ENCODE results near the gene DSG4. TPM values are rescaled to one million over a fixed set of nuclear protein-coding genes. Genes with fewer than 3 reads are reported as not detected.

The DSG4 gene
- polyA plus RNA-seq, 3 donors = not detected

DNA sequence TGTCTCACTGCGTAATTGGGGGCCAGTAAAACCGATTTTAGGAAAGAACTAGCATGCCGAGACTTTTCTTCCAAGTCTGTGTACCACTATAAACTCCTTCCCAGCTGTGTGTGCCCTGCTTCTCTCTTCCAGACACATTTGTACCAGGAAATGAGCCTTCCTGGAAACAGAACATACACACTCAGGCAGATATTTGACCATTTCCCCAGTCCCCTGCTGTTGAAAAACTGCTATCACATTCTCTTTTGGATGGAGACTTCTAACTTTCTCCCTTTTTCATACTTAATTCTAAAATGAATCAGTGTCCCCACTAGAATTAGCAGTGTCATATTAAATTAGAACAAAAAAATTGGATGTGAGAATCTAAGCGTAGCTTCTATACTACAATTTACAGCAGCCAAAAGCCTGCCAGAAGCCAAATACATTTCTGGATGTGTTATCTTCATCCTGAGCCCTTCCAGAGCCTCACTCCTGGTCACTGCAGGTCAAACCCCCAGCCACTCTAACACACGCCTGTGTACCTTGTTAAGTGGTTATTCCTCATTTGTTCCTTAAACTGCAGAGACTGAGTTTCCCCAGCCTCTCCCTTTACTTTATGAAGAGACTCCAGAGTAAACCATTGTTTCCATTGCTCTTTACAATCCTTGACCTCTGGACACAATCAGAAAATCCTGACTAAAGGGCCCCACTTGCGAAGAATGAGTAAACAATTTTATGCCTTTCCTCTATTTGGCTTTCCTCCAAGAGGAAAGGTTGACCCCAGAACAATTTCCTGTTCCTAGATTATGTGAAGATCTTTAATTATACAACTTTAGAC lies 20.4 kb downstream of the DSG4 start:
- no peaks in the 10 kb centered on the region for H3K4me1 ChIP-seq (ENCODE audit: control insufficient read depth in 1 of 2, insufficient read depth in 2 of 2, low read length in 2 of 2)
- H3K4me2 ChIP-seq (replicated peaks; ENCODE audit: extremely low read depth, low read length, poor library complexity, severe bottlenecking) = no peak overlapping the region
- WGBS (ENCODE audit: insufficient coverage) = 75% methylated on average over 4 of the region's 6 CpGs
- no peaks in the 10 kb centered on the region for H3K36me3 ChIP-seq (replicated peaks in 1 of 2; ENCODE audit: control insufficient read depth in 1 of 2, insufficient read depth in 2 of 2, low read length in 2 of 2)
- H3K79me2 ChIP-seq (ENCODE audit: insufficient read depth, low read length) = no peaks in the 10 kb centered on the region
- H3K27ac ChIP-seq (ENCODE audit: low read depth in 1 of 2, low read length in 2 of 2) = no peak overlapping the region
- Mint-ChIP-seq H3K4me3 (no peak overlapping the region), H3K27ac (no peak overlapping the region), H3K4me1 (no peaks in the 10 kb centered on the region), H3K27me3 (ENCODE audit: low read depth in 3 of 3) (peaks cover 0 to 2% (median 0%) of the 10 kb centered on the region in 3 donors), H3K36me3 (no peaks in the 10 kb centered on the region), H3K9me3 (peaks cover 0 to 3% (median 0%) of the 10 kb centered on the region in 7 donors)
- no peak overlapping the region for H2AFZ ChIP-seq (ENCODE audit: insufficient read depth, low read depth, low read length, poor library complexity, severe bottlenecking)
- H3K27me3 ChIP-seq (ENCODE audit: control insufficient read depth in 2 of 2, insufficient read depth in 2 of 2, low read length in 2 of 2) = no peaks in the 10 kb centered on the region
- no peak for DNase-seq
- no peaks in the 10 kb centered on the region for H4K20me1 ChIP-seq (ENCODE audit: insufficient read depth, low read length)
- no peak overlapping the region for H3K4me3 ChIP-seq (replicated peaks in 1 of 3; ENCODE audit: low read depth in 2 of 3, low read length in 3 of 3)
- H3K9me3 ChIP-seq (replicated peaks in 1 of 2; ENCODE audit: control insufficient read depth in 1 of 2, insufficient read depth in 1 of 2, low read length in 2 of 2) = no peaks in the 10 kb centered on the region
- no peak for TF ChIP-seq CTCF (IDR thresholded peaks at IDR 0.05)
- intact Hi-C loops (cut with micrococcal nuclease) = no loop called here
- H3K9ac ChIP-seq (ENCODE audit: insufficient read depth, low read length, poor library complexity, severe bottlenecking) = no peak overlapping the region

DNA sequence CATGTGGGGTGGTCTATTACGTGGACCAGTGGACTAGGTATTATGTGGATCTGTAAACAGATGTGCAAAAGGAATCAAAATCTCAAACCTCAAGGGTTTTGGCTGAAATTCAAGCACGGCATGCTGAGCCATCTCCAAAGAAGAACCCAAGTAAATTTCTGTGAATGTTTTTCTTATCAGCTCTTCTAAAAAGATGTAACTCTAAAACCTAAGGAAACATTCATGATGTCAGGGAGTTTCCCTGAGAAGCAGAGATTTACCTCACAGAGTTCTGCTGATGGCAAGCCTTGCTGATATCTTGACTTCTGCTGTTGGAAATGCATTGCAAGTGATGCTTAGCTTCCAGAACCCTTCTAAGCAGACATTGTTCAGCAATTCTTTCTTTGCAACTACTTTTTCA lies 21.6 kb downstream of the DSG4 start:
- Histone ChIP-seq H3K4me3 (replicated peaks in 1 of 3; ENCODE audit: low read depth in 2 of 3, low read length in 3 of 3) (no peak overlapping the region), H3K79me2 (ENCODE audit: insufficient read depth, low read length) (no peaks in the 10 kb centered on the region), H4K20me1 (ENCODE audit: insufficient read depth, low read length) (no peaks in the 10 kb centered on the region), H3K4me1 (ENCODE audit: control insufficient read depth in 1 of 2, insufficient read depth in 2 of 2, low read length in 2 of 2) (no peaks in the 10 kb centered on the region), H3K27me3 (ENCODE audit: control insufficient read depth in 2 of 2, insufficient read depth in 2 of 2, low read length in 2 of 2) (no peaks in the 10 kb centered on the region), H3K27ac (ENCODE audit: low read depth in 1 of 2, low read length in 2 of 2) (no peak overlapping the region), H3K9ac (ENCODE audit: insufficient read depth, low read length, poor library complexity, severe bottlenecking) (no peak overlapping the region), H2AFZ (ENCODE audit: insufficient read depth, low read depth, low read length, poor library complexity, severe bottlenecking) (no peak overlapping the region), H3K9me3 (replicated peaks in 1 of 2; ENCODE audit: control insufficient read depth in 1 of 2, insufficient read depth in 1 of 2, low read length in 2 of 2) (no peaks in the 10 kb centered on the region), H3K36me3 (replicated peaks in 1 of 2; ENCODE audit: control insufficient read depth in 1 of 2, insufficient read depth in 2 of 2, low read length in 2 of 2) (no peaks in the 10 kb centered on the region), H3K4me2 (replicated peaks; ENCODE audit: extremely low read depth, low read length, poor library complexity, severe bottlenecking) (no peak overlapping the region)
- Mint-ChIP-seq H3K27ac (no peak overlapping the region), H3K9me3 (peaks cover 0 to 3% (median 0%) of the 10 kb centered on the region in 7 donors), H3K27me3 (ENCODE audit: low read depth in 3 of 3) (peaks cover 0 to 2% (median 0%) of the 10 kb centered on the region in 3 donors), H3K4me3 (no peak overlapping the region), H3K4me1 (no peaks in the 10 kb centered on the region), H3K36me3 (no peaks in the 10 kb centered on the region)
- no peak for DNase-seq
- TF ChIP-seq CTCF (IDR thresholded peaks at IDR 0.05) = no peak
- intact Hi-C loops (cut with micrococcal nuclease) = no loop called here
- WGBS (ENCODE audit: insufficient coverage) = no CpG with 5 or more reads among the region's 2 CpGs

Data from CD14-positive monocyte (primary cell).